AML-193 (cell line): Measurements from ENCODE around the gene FAM13A.

Experiments used
- DNase-seq, 2 experiments: peaks; one replicate each; lab custom pipeline; 2025; lab: John Stamatoyannopoulos, UW

The FAM13A gene

GRCh38 chr4:88779431-88779830, 277.6 kb downstream of the FAM13A start:
- no peak for DNase-seq

- DNase-seq, result no peak
Observed at GRCh38 chr4:88775529-88775928, 281.5 kb downstream of the FAM13A start.

GRCh38 chr4:88775026-88775425, 282.0 kb downstream of the FAM13A start:
- DNase-seq, result no peak

- DNase-seq, result no peak
Observed at GRCh38 chr4:88771883-88772450, 285.0 kb downstream of the FAM13A start.

GRCh38 chr4:88765729-88766128, 291.3 kb downstream of the FAM13A start:
- no peak for DNase-seq

GRCh38 chr4:88763075-88763474, 293.9 kb downstream of the FAM13A start:
- no peak for DNase-seq

- no peak for DNase-seq
Observed at GRCh38 chr4:88761861-88762523, 295.0 kb downstream of the FAM13A start.

GRCh38 chr4:88761342-88761741, 295.6 kb downstream of the FAM13A start:
- no peak for DNase-seq

GRCh38 chr4:88759895-88760290, 297.1 kb downstream of the FAM13A start:
- DNase-seq, result no peak

GRCh38 chr4:88759039-88759894, 297.7 kb downstream of the FAM13A start:
- DNase-seq, result no peak

GRCh38 chr4:88758264-88758663, 298.7 kb downstream of the FAM13A start:
- DNase-seq, result no peak

GRCh38 chr4:88757776-88758175, 299.2 kb downstream of the FAM13A start:
- DNase-seq, result no peak

GRCh38 chr4:88757067-88757466, 299.9 kb downstream of the FAM13A start:
- DNase-seq, result no peak

- DNase-seq, result no peak
Observed at GRCh38 chr4:88756149-88756548, 300.8 kb downstream of the FAM13A start.

- DNase-seq, result no peak
Observed at GRCh38 chr4:88755454-88755853, 301.5 kb downstream of the FAM13A start.

- DNase-seq, result no peak
Observed at GRCh38 chr4:88754796-88755195, 302.2 kb downstream of the FAM13A start.

GRCh38 chr4:88753658-88754571, 303.1 kb downstream of the FAM13A start:
- DNase-seq, result no peak

GRCh38 chr4:88752754-88753153, 304.2 kb downstream of the FAM13A start:
- no peak for DNase-seq

GRCh38 chr4:88752076-88752463, 304.9 kb downstream of the FAM13A start:
- no peak for DNase-seq

GRCh38 chr4:88751258-88752075, 305.5 kb downstream of the FAM13A start:
- DNase-seq, result no peak

GRCh38 chr4:88750369-88750768, 306.6 kb downstream of the FAM13A start:
- no peak for DNase-seq
